Fibroblast of pulmonary artery (primary cell): ENCODE results near the gene SCIN.
A peak's percentile ranks its signal among the peaks of the same experiment; 100 is the strongest.
"Not testable (repeated sequence)": the region's sequence is repeated elsewhere in the genome, so short reads cannot be mapped to it uniquely, and the experiment has no call there.

ENCODE experiments used
- DNase-seq: peaks from one replicate; pipeline ENCODE4 v3.0.0-alpha.2; 2010; ENCODE audit warnings: low read depth
- H3K4me3 ChIP-seq: replicated peaks from 2 replicates; pipeline ENCODE4 v1.5.1; 2011; ENCODE audit warnings: low read depth, mild to moderate bottlenecking, control low read depth, low read length, moderate library complexity
- CTCF ChIP-seq: IDR thresholded peaks from 2 replicates; pipeline ENCODE4 v1.5.1; 2011; ENCODE audit warnings: mild to moderate bottlenecking, control low read depth, low read length, inconsistent platforms; ENCODE audit errors: missing control alignments

SCIN gene

GRCh38 chr7:12661581-12661980 is 91.1 kb downstream of the SCIN start:
- no peak for DNase-seq
- TF ChIP-seq CTCF = no peak
- no peak overlapping the region for H3K4me3 ChIP-seq

- DNase-seq = peak; percentile 55
- no peak overlapping the region for H3K4me3 ChIP-seq
These were observed 99.6 kb downstream of the SCIN start for GRCh38 chr7:12670000-12670729.

GRCh38 chr7:12670743-12671520 is 100.4 kb downstream of the SCIN start:
- no peak for TF ChIP-seq CTCF
- no peak overlapping the region for H3K4me3 ChIP-seq
- DNase-seq = no peak

More at GRCh38 chr7:12670000-12670729, 99.6 kb downstream of the SCIN start:
- TF ChIP-seq CTCF = no peak

GRCh38 chr7:12673436-12673835 is 102.9 kb downstream of the SCIN start:
- not testable (repeated sequence) for DNase-seq, H3K4me3 ChIP-seq

GRCh38 chr7:12674053-12674452 is 103.5 kb downstream of the SCIN start:
- no peak for DNase-seq
- H3K4me3 ChIP-seq = no peak overlapping the region
- no peak for TF ChIP-seq CTCF

GRCh38 chr7:12674861-12675260 is 104.3 kb downstream of the SCIN start:
- no peak overlapping the region for H3K4me3 ChIP-seq
- DNase-seq = peak; percentile 76
- peak; percentile 61 for TF ChIP-seq CTCF

- H3K4me3 ChIP-seq = no peak overlapping the region
- DNase-seq = peak; percentile 51
These were observed 113.4 kb downstream of the SCIN start for GRCh38 chr7:12683678-12684585.

More at GRCh38 chr7:12683678-12684585, 113.4 kb downstream of the SCIN start:
- peak; percentile 34 for TF ChIP-seq CTCF
